Measurements from ENCODE around the gene IL17RE.
"Not testable (repeated sequence)": the region's sequence is repeated elsewhere in the genome, so short reads cannot be mapped to it uniquely, and the experiment has no call there.

Gene IL17RE

GRCh38 chr3:9890249-9891071 lies 12.2 kb upstream of the IL17RE start, which contains the start of gene JAGN1:
Gene JAGN1 (plus strand): TSS chr3:9890610. CDS start chr3:9890723, 113 bp downstream.
- DNase-seq (peak; percentile 84), ATAC-seq (replicated peaks) (peak; percentile 85 to 87)
- Mint-ChIP-seq H3K27me3 (no peaks in the 10 kb centered on the region), H3K27ac (peak within 1 kb of the TSS; percentile 100), H3K9me3 (peaks cover 5 to 7% of the 10 kb centered on the region in 2 donors), H3K4me3 (peak within 1 kb of the TSS; percentile 98 to 99), H3K36me3 (peaks cover 30 to 34% of the 10 kb centered on the region in 2 donors), H3K4me1 (peaks cover 32 to 40% of the 10 kb centered on the region in 2 donors)

- Mint-ChIP-seq H3K27me3 (no peaks in the 10 kb centered on the region), H3K27ac (peak overlapping the region; percentile 100), H3K4me1 (peaks cover 33 to 45% of the 10 kb centered on the region in 2 donors), H3K9me3 (peaks cover 5 to 7% of the 10 kb centered on the region in 2 donors), H3K36me3 (peaks cover 34 to 37% of the 10 kb centered on the region in 2 donors), H3K4me3 (peak overlapping the region; percentile 98 to 99)
- ATAC-seq (replicated peaks) (no peak), DNase-seq (no peak)
These were observed 11.5 kb upstream of the IL17RE start for GRCh38 chr3:9891072-9891622.

- peak overlapping the region; percentile 76 for H3K27ac Mint-ChIP-seq
- H3K4me1 Mint-ChIP-seq, result peaks cover 44 to 59% of the 10 kb centered on the region in 2 donors
- no peak for ATAC-seq (replicated peaks)
- DNase-seq, result no peak
- no peak overlapping the region for H3K4me3 Mint-ChIP-seq
- peaks cover 5 to 7% of the 10 kb centered on the region in 2 donors for H3K9me3 Mint-ChIP-seq
- H3K36me3 Mint-ChIP-seq, result peaks cover 38 to 42% of the 10 kb centered on the region in 2 donors
- H3K27me3 Mint-ChIP-seq, result no peaks in the 10 kb centered on the region
These were observed 8.9 kb upstream of the IL17RE start for GRCh38 chr3:9893739-9894138.

- Mint-ChIP-seq H3K36me3 (peaks cover 36 to 42% of the 10 kb centered on the region in 2 donors), H3K4me1 (peaks cover 41 to 56% of the 10 kb centered on the region in 2 donors)
- not testable (repeated sequence) for ATAC-seq (replicated peaks); H3K27me3 Mint-ChIP-seq; DNase-seq; H3K9me3 Mint-ChIP-seq; H3K27ac Mint-ChIP-seq; H3K4me3 Mint-ChIP-seq
These were observed 6.9 kb upstream of the IL17RE start for GRCh38 chr3:9895715-9896114.

GRCh38 chr3:9896755-9897407 lies 5.8 kb upstream of the IL17RE start:
- not testable (repeated sequence) for H3K27ac Mint-ChIP-seq; ATAC-seq (replicated peaks); DNase-seq; H3K4me3 Mint-ChIP-seq; H3K9me3 Mint-ChIP-seq; H3K27me3 Mint-ChIP-seq
- Mint-ChIP-seq H3K36me3 (peaks cover 36% of the 10 kb centered on the region in 2 donors), H3K4me1 (peaks cover 37 to 56% of the 10 kb centered on the region in 2 donors)

- Mint-ChIP-seq H3K4me1 (peaks cover 33 to 56% of the 10 kb centered on the region in 2 donors), H3K4me3 (no peak overlapping the region), H3K27ac (no peak overlapping the region), H3K36me3 (peaks cover 29% of the 10 kb centered on the region in 2 donors), H3K9me3 (peaks cover 3 to 4% of the 10 kb centered on the region in 2 donors), H3K27me3 (no peaks in the 10 kb centered on the region)
- DNase-seq (no peak), ATAC-seq (replicated peaks) (peak in 1 of 2 donors; percentile 22)
These were observed 5.0 kb upstream of the IL17RE start for GRCh38 chr3:9897408-9898372.

- H3K4me1 Mint-ChIP-seq, result peaks cover 31 to 53% of the 10 kb centered on the region in 2 donors
- H3K27ac Mint-ChIP-seq, result no peak overlapping the region
These were observed 4.0 kb upstream of the IL17RE start for GRCh38 chr3:9898467-9899241.

GRCh38 chr3:9899289-9899791 lies 3.3 kb upstream of the IL17RE start:
- no peak overlapping the region for H3K4me3 Mint-ChIP-seq
- ATAC-seq (replicated peaks), result no peak
- H3K9me3 Mint-ChIP-seq, result peaks cover 3 to 4% of the 10 kb centered on the region in 2 donors
- H3K36me3 Mint-ChIP-seq, result peaks cover 15% of the 10 kb centered on the region in 2 donors
- no peak for DNase-seq
- H3K27me3 Mint-ChIP-seq, result peaks cover 0 to 6% of the 10 kb centered on the region in 2 donors
- H3K27ac Mint-ChIP-seq, result no peak overlapping the region
- peaks cover 25 to 47% of the 10 kb centered on the region in 2 donors for H3K4me1 Mint-ChIP-seq

More at GRCh38 chr3:9898467-9899241, 4.0 kb upstream of the IL17RE start:
- Mint-ChIP-seq H3K27me3 (peaks cover 0 to 6% of the 10 kb centered on the region in 2 donors), H3K9me3 (peaks cover 3 to 4% of the 10 kb centered on the region in 2 donors), H3K36me3 (peaks cover 20 to 21% of the 10 kb centered on the region in 2 donors), H3K4me3 (no peak overlapping the region)
- ATAC-seq (replicated peaks), result no peak
- DNase-seq, result no peak

- not testable (repeated sequence) for DNase-seq; ATAC-seq (replicated peaks)
- H3K4me1 Mint-ChIP-seq, result peaks cover 17 to 34% of the 10 kb centered on the region in 2 donors
These were observed 1.7 kb upstream of the IL17RE start for GRCh38 chr3:9900965-9901415.

GRCh38 chr3:9901967-9902366 lies 681 bp upstream of the IL17RE start:
- peaks cover 0 to 6% of the 10 kb centered on the region in 2 donors for H3K27me3 Mint-ChIP-seq
- H3K36me3 Mint-ChIP-seq, result peaks cover 0 to 5% of the 10 kb centered on the region in 2 donors
- H3K9me3 Mint-ChIP-seq, result no peaks in the 10 kb centered on the region
- ATAC-seq (replicated peaks), result no peak
- H3K4me1 Mint-ChIP-seq, result peaks cover 15 to 34% of the 10 kb centered on the region in 2 donors
- no peak for DNase-seq
- H3K27ac Mint-ChIP-seq, result no peak overlapping the region
- H3K4me3 Mint-ChIP-seq, result no peak overlapping the region

More at GRCh38 chr3:9900965-9901415, 1.7 kb upstream of the IL17RE start:
- H3K27me3 Mint-ChIP-seq, H3K9me3 Mint-ChIP-seq, H3K27ac Mint-ChIP-seq, H3K4me3 Mint-ChIP-seq, H3K36me3 Mint-ChIP-seq: not testable (repeated sequence)

GRCh38 chr3:9903238-9903624 lies 583 bp downstream of the IL17RE start:
- DNase-seq, result no peak
- no peaks in the 10 kb centered on the region for H3K9me3 Mint-ChIP-seq

GRCh38 chr3:9903904-9904303 lies 1.3 kb downstream of the IL17RE start:
- H3K27me3 Mint-ChIP-seq, result peaks cover 0 to 6% of the 10 kb centered on the region in 2 donors

More at GRCh38 chr3:9903238-9903624, 583 bp downstream of the IL17RE start:
- Mint-ChIP-seq H3K36me3 (peaks cover 0 to 2% of the 10 kb centered on the region in 2 donors), H3K4me1 (peaks cover 9 to 25% of the 10 kb centered on the region in 2 donors), H3K27ac (no peak overlapping the region), H3K4me3 (no peak overlapping the region), H3K27me3 (peaks cover 0 to 6% of the 10 kb centered on the region in 2 donors)
- ATAC-seq (replicated peaks), result no peak

More at GRCh38 chr3:9903904-9904303, 1.3 kb downstream of the IL17RE start:
- Mint-ChIP-seq H3K27ac (no peak overlapping the region), H3K36me3 (no peaks in the 10 kb centered on the region), H3K9me3 (no peaks in the 10 kb centered on the region), H3K4me1 (peaks cover 6 to 18% of the 10 kb centered on the region in 2 donors), H3K4me3 (no peak overlapping the region)
- DNase-seq (no peak), ATAC-seq (replicated peaks) (no peak)

Measured in stimulated activated naive B cell treated with anti-CD40 and anti-IgM and Interleukin-4, amounts not matched to agents 10 μg/mL and 1 μg/mL and 100 μg/mL, for 72 hours (primary cell).